BE2C (cell line): ENCODE data around the gene CD200.

Experiments
- DNase-seq: peaks from one replicate; pipeline ENCODE4 v3.0.0-alpha.2; 2020
- H3K27me3 ChIP-seq: fragments of 250-450 bp; sonication (Bioruptor Pico); 2 replicates; pipeline ENCODE4 v1.5.1; 2020; ENCODE audit warnings: mild to moderate bottlenecking
- H3K36me3 ChIP-seq: fragments of 250-450 bp; sonication (Bioruptor Pico); 2 replicates; pipeline ENCODE4 v1.5.1; 2020; ENCODE audit warnings: mild to moderate bottlenecking
- H3K4me1 ChIP-seq: fragments of 250-450 bp; sonication (Bioruptor Pico); 2 replicates; pipeline ENCODE4 v1.5.1; 2020
- H3K4me3 ChIP-seq: 2 replicates; pipeline ENCODE4 v1.5.1; 2011; ENCODE audit warnings: low read depth, low read length
- H3K9me3 ChIP-seq: fragments of 250-450 bp; sonication (Bioruptor Pico); 2 replicates; pipeline ENCODE4 v1.5.1; 2020
- CTCF ChIP-seq: IDR thresholded peaks from 2 replicates; pipeline ENCODE4 v1.5.1; 2012; ENCODE audit warnings: mild to moderate bottlenecking, low read depth, low read length

The CD200 gene

GRCh38 chr3:112335434-112335781 is 2.5 kb downstream of the CD200 start:
- H3K4me1 ChIP-seq: no peaks in the 10 kb centered on the region
- TF ChIP-seq CTCF: no peak
- H3K4me3 ChIP-seq: no peak overlapping the region
- H3K27me3 ChIP-seq: no peaks in the 10 kb centered on the region
- no peaks in the 10 kb centered on the region for H3K36me3 ChIP-seq
- no peak for DNase-seq
- H3K9me3 ChIP-seq: no peaks in the 10 kb centered on the region

- Histone ChIP-seq H3K4me1 (no peaks in the 10 kb centered on the region), H3K27me3 (no peaks in the 10 kb centered on the region), H3K36me3 (no peaks in the 10 kb centered on the region), H3K9me3 (no peaks in the 10 kb centered on the region), H3K4me3 (no peak overlapping the region)
- DNase-seq: no peak
- no peak for TF ChIP-seq CTCF
Measured at GRCh38 chr3:112338021-112338726, 5.2 kb downstream of the CD200 start.

GRCh38 chr3:112338727-112339056 is 5.7 kb downstream of the CD200 start:
- Histone ChIP-seq H3K9me3 (no peaks in the 10 kb centered on the region), H3K4me3 (no peak overlapping the region), H3K4me1 (no peaks in the 10 kb centered on the region), H3K36me3 (no peaks in the 10 kb centered on the region), H3K27me3 (no peaks in the 10 kb centered on the region)
- TF ChIP-seq CTCF: no peak
- DNase-seq: no peak

GRCh38 chr3:112339134-112339533 is 6.2 kb downstream of the CD200 start:
- Histone ChIP-seq H3K9me3 (no peaks in the 10 kb centered on the region), H3K27me3 (no peaks in the 10 kb centered on the region), H3K36me3 (no peaks in the 10 kb centered on the region), H3K4me3 (no peak overlapping the region), H3K4me1 (no peaks in the 10 kb centered on the region)
- TF ChIP-seq CTCF: no peak
- DNase-seq: no peak

- no peak overlapping the region for H3K4me3 ChIP-seq
Measured at GRCh38 chr3:112339609-112340008, 6.7 kb downstream of the CD200 start.

More at GRCh38 chr3:112339609-112340008, 6.7 kb downstream of the CD200 start:
- no peak for DNase-seq
- Histone ChIP-seq H3K27me3 (no peaks in the 10 kb centered on the region), H3K9me3 (no peaks in the 10 kb centered on the region), H3K4me1 (no peaks in the 10 kb centered on the region), H3K36me3 (no peaks in the 10 kb centered on the region)
- no peak for TF ChIP-seq CTCF
